Uterus (tissue), 2 donors: ENCODE data around the gene MMP1.

Experiments
- CTCF ChIP-seq, 4 experiments: fragments of 200-600 bp in 2 of 4; fragments of 450-650 bp in 2 of 4; sonication (generic) in 2 of 4; IDR thresholded peaks; one replicate each; pipeline ENCODE4 v1.5.1; 2016 to 2019; ENCODE audit warnings: antibody characterized with exemption in 4 of 4, mild to moderate bottlenecking in 2 of 4, moderate library complexity in 1 of 4
- POLR2A ChIP-seq, 2 donors: fragments of 450-650 bp; IDR thresholded peaks; one replicate each; pipeline ENCODE4 v1.6.1; 2016; ENCODE audit warnings: antibody characterized with exemption in 2 of 2, mild to moderate bottlenecking in 1 of 2, moderate library complexity in 1 of 2

- TF ChIP-seq CTCF (IDR thresholded peaks at IDR 0.05) = no peak
- no peak for TF ChIP-seq POLR2A (IDR thresholded peaks at IDR 0.05)
Observed at GRCh38 chr11:102806296-102806695, 8.3 kb upstream of the MMP1 start.
